GM18508 (cell line): Measurements from ENCODE around the gene CREBBP.

Experiments used
- ATAC-seq: cut with Tn5 transposase; IDR thresholded peaks from one replicate; pipeline ENCODE4 v1.9.1; 2021; ENCODE audit warnings: moderate number of reproducible peaks; ENCODE audit not compliant: insufficient read depth, unreplicated experiment

Gene CREBBP

DNA sequence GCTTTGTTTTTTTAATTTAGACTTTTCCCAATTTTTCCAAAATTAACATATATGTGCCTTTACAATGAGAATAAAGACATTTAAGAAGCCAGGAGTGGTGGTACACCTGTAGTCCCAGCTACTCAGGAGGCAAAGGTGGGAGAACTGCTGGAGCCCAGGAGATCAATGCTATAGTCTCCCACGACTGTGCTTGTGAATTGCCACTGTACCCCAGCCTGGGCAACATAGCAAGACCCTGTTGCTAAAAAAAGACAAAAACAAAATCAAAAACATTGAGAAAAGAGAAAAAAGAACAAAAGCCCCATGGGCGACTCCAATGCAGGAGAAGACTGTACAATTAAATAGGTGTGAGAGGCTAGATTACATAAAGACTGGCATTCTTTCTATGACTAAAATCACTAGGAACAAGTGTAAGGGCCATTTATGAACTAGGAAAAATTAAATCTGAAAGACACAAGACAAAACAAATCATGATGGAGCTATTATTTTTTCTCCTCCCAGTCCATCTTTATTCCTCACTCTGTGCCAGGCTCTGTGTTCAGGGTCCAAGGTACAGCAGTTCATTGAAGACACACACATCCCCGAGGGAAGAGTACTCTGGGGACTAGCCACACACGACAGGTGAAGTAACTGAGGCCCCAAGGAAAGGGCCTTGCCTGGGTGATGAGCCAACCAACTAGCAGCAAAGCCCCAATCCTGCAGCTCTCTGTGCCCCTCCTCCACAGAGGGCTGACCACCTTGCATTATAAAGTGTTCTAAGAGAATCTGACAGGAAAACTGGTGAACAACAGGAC is 79.8 kb downstream of the CREBBP start:
- ATAC-seq = no peak

- no peak for ATAC-seq
Measured at GRCh38 chr16:3800019-3800418, 80.5 kb downstream of the CREBBP start.

GRCh38 chr16:3799354-3799753 is 81.2 kb downstream of the CREBBP start:
- ATAC-seq = no peak

- ATAC-seq = no peak
Measured at GRCh38 chr16:3798838-3799237, 81.7 kb downstream of the CREBBP start.

- ATAC-seq = no peak
Measured at GRCh38 chr16:3797904-3798811, 82.4 kb downstream of the CREBBP start.

DNA sequence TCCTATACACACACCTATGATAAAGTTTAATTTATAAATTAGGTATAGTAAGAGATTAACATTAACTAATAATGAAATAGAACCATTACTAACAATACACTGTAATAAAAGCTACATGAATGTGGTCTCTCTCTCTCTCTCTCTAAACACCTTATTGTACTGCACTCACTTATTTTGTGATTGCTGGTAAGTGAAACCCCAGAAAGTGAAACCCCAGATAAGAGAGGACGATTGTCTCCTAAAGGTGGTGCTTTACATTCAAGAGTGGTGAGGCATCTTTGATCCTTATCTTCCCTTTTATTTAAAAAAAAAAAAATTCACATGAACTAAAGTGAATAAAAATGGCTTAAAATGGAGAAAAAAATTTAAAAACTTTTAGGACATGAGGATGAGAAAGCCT is 83.0 kb downstream of the CREBBP start:
- ATAC-seq = no peak

DNA sequence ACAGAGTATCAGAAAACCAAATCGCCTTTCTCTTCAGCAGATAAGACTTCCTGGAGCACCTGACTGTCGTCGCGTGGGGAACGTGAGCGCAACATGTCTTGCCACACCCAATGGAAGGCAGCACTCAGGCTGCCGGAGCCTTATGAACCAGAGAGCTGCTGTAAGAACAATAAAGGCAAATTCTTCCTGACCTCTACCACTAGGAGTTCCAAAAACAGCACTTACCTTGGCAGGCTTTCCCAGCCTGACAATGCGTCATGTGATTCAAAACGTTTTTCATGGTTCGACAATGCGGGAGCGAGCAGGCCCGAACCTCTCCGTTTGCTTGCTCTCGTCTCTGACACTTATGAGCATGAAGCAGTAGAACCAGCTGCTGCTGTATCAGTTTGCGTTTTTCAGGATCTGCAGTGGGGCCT is 87.3 kb downstream of the CREBBP start:
- no peak for ATAC-seq

DNA sequence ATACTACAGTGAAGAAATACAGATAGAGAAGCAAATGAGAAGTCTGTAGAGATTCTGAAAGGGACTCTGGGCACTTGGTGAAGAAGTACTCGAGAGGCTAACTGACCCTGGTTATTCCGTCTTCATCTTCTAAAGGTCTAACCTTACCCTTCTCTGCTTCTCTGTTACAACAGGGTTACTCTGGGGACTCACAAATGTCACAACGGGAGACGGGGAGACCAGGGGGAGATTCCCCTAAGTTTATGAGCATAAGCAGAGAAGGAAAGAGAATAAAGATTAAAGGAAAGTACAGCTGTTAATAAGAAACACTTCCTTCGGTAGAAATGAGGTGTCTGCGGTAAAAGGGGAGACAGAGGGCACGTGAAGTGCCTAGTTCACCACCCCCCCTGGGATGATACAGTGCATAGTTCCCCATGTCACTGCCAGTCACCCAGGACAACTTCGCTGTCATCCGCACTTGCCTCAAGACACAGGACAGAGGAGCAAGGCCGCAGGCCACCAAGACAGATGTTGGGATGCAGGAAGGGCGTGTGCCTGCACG is 88.0 kb downstream of the CREBBP start:
- no peak for ATAC-seq

- ATAC-seq = no peak
Measured at GRCh38 chr16:3791701-3792100, 88.8 kb downstream of the CREBBP start.

DNA sequence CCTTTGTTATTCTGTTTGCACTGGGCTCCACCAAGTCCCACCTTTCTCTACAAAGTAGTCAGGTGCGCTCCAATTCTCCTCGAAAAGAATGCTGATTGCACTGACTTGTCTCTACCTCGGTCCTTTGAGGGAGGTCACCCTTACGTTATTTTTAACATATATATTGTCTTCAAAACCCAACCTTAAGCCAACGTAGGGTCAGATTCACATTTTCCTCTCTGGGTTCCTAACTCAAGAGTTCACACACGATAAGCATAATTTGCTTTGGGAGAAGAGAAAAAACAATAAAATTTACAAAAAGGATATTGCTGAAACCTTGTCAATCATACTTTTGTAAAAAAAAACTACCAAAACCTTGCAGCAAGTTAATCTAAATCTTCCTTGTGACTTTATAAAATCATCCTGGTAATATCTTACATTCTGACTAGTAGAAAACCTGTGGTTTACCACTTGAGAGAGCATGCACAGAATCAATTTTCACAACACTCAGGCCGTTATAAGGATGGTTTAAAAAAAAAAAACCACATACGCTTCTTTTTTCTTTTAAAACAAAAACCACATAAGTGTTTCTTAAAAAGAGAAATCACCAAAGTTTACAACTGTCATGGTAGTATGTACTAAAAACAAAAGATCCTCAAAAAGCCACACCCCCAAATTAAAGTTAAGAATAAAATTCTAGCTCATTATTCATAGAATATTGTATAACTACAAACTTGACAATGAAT is 91.0 kb downstream of the CREBBP start:
- ATAC-seq = no peak

DNA sequence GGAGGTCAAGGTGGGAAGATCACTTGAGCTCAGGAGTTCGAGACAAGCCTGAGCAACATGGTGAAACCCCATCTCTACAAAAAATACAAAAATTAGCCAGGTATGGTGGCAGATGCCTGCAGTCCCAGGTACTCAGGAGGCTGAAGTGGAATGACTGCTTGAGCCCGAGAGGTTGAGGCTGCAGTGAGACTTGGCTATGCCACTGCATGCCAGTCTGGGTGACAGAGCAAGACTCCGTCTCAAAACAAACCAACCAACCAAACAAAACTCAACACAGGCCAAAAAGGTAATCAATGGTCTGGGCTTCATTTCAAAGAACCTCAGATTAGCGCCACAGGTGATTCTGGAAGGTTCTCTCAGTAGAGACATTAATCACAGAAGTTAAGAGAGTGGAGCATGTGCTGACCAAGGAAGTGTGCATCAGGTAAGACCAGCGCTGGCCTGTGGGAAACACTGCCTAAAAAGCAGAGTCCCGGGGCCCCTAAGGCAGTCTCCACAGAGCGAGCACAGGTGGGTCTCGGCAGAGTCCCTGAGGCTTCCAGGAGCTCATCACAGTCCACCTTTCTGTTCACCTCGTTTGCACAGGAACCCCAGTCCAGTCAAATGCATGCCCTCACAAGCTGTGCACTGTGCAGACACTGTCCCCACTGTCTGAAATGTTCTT is 91.7 kb downstream of the CREBBP start:
- ATAC-seq = no peak

DNA sequence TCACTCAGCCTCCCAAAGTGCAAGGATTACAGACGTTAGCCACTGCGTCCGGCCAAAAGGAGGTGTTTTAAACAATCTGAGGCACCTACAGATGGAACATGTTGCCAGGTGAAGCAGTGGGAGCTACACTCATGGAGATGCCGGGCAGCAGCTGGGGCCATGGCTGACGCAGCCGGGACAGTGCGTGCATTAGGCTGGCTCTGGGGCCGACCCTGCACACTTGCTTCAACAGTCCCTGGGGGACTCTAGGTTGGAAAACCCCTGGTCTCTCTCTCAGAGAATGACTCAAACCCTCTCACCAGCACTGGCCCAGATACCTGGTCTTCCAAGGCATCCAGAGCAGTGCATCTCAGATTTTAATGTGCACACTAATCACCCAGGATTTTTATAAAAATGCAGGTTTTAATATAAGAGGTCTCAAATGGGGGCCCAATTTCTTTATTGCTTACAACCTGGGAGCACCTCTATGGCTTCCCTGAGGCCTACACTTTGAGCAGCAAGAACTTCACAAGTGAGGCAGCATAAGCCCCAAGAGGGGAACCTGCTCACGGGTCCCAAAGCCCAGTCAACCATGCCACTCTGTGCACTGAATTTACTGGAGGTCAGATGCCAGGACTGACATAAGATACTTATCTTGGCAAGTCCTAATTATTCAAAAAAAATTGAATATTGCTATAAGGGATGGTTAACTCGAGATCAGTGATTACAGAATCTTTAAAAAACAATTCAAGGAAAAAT is 92.4 kb downstream of the CREBBP start:
- peak; percentile 46 for ATAC-seq

DNA sequence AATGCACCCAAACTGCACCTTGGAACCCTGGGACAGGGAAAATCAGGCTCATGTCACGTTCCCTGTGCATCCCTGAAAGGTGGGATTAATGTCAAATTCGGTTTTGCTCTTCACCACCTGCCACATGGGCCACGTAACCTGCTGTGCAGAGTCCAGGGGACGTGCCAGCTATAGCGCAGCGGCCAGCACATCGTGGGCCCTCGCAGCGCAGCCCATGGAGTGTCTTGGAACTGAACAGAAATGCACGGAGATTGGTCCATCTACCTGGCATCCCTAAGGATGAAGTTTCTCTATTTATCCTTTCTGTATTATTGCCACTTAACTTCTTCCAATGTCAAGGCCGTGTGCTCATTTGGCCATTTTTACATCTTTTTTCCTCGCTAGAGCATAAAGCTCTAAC is 95.1 kb downstream of the CREBBP start:
- no peak for ATAC-seq

- no peak for ATAC-seq
Measured at GRCh38 chr16:3783516-3783915, 97.0 kb downstream of the CREBBP start.

DNA sequence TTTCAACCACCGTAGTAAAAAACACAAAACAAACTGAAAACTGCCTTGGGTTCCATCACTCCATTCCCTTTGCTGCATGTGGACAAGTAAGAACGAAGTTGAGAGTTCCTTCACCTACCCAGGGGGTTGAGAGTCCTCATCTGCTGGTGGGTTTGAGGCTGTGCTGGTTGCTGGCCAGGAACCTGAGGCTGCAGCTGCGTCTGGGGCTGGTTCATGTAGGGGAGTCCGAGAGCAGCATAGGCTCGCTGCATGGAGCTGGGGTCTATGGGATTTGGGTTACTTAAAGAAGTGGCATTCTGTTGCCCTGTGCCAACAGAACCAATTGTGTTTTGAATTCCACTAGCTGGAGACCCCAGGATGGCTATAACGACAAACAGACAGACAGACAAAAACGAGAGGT is 97.9 kb downstream of the CREBBP start:
- ATAC-seq = no peak

DNA sequence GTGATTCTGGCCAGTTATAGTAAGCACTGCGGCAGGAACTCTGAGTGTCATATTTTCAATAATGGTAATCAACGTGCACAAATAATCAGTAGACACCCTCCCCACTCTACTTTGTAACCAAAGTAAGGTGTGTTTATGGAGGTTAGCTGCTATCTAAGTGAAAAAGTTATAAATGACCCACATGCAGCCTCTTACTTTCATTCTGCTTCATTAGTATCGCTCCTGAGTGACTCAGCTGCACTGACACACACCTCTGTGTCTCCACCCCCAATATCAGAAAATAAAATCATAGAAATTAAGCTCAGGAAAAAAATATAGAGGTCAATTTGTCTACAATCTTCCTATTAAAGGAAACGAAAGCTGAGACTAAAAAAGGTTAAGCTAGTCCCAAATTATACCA is 99.1 kb downstream of the CREBBP start:
- no peak for ATAC-seq

GRCh38 chr16:3780570-3780969 is 99.9 kb downstream of the CREBBP start:
- no peak for ATAC-seq

DNA sequence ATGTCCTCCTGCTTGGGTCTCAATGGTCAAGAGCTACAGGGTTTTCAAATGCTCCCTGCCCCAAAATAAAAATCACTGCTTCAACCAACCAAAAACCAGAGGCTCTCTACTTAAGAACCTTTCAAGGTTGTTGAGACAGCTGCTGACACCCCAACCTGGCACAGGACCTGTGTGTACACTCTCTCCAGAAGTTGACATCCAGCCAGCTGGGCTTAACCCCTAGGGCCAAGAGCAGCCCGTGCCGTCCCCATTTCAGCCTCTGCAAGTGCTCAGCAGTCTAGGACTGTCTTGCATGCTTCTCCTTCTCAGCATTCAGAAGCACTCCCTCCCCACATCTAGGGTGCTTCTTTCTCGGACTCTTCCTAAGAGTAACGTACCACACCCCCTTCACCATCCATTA is 104.2 kb downstream of the CREBBP start:
- ATAC-seq = no peak

GRCh38 chr16:3774819-3775218 is 105.7 kb downstream of the CREBBP start:
- no peak for ATAC-seq
